ENCODE data around the gene BTBD9.

- no peak for TF ChIP-seq EZH2 (IDR thresholded peaks at IDR 0.05)
- no peak for TF ChIP-seq FOXP2 (optimal IDR thresholded peaks at IDR 0.05; ENCODE audit: control extremely low read depth, extremely low read length, insufficient read depth)
- no peak for TF ChIP-seq POLR2AphosphoS5 (IDR thresholded peaks at IDR 0.05; ENCODE audit: borderline replicate concordance, low read depth, low read length)
Measured at GRCh38 chr6:38364775-38365174, 275.0 kb downstream of the BTBD9 start.
